ACC112 (cell line): ENCODE results near the gene BCAM.

ENCODE experiments used
- H2AFZ ChIP-seq: fragments of 200-600 bp; sonication (generic); one replicate; pipeline ENCODE4 v1.6.0; 2017; ENCODE audit warnings: antibody characterized with exemption, low read length; ENCODE audit not compliant: unreplicated experiment
- H3K27ac ChIP-seq: fragments of 200-600 bp; sonication (generic); 2 replicates; pipeline ENCODE4 v1.5.1; 2014; ENCODE audit warnings: low read depth, mild to moderate bottlenecking, antibody characterized with exemption, low read length, moderate library complexity
- H3K27me3 ChIP-seq: fragments of 200-600 bp; sonication (generic); 2 replicates; pipeline ENCODE4 v1.6.1; 2014; ENCODE audit warnings: mild to moderate bottlenecking, antibody characterized with exemption, low read length, moderate library complexity, mixed read lengths; ENCODE audit not compliant: insufficient read depth
- H3K36me3 ChIP-seq: fragments of 200-600 bp; sonication (generic); 2 replicates; pipeline ENCODE4 v1.6.1; 2016; ENCODE audit warnings: mild to moderate bottlenecking, antibody characterized with exemption, low read length, moderate library complexity, mixed read lengths; ENCODE audit not compliant: insufficient read depth
- H3K4me1 ChIP-seq: fragments of 200-600 bp; sonication (generic); one replicate; pipeline ENCODE4 v1.6.1; 2016; ENCODE audit warnings: low read length, mixed read lengths; ENCODE audit not compliant: insufficient read depth, unreplicated experiment, control insufficient read depth
- H3K4me3 ChIP-seq: fragments of 200-600 bp; sonication (generic); 2 replicates; pipeline ENCODE4 v1.5.1; 2014; ENCODE audit warnings: mild to moderate bottlenecking, low read depth, low read length
- H3K79me2 ChIP-seq: fragments of 200-600 bp; sonication (generic); one replicate; pipeline ENCODE4 v1.6.0; 2016; ENCODE audit warnings: low read length; ENCODE audit not compliant: control insufficient read depth, unreplicated experiment, insufficient read depth

The BCAM gene

GRCh38 chr19:44810234-44811121 is 1.6 kb downstream of the BCAM start:
- Histone ChIP-seq H3K36me3 (no peaks in the 10 kb centered on the region), H2AFZ (no peak overlapping the region), H3K27me3 (no peaks in the 10 kb centered on the region), H3K4me3 (no peak overlapping the region), H3K79me2 (no peaks in the 10 kb centered on the region), H3K4me1 (peaks cover 8% of the 10 kb centered on the region), H3K27ac (no peak overlapping the region)

DNA sequence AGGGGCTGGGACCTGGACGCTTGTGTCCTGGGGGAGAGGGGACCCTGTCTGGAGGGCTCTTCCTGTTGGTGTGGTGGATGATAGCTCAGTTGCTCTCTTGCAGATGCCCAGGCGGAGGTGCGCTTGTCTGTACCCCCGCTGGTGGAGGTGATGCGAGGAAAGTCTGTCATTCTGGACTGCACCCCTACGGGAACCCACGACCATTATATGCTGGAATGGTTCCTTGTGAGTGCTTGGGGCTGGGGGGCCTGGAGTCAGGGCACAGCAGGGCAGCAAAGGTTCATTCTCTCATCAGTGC is 2.2 kb downstream of the BCAM start:
- Histone ChIP-seq H2AFZ (no peak overlapping the region), H3K4me1 (peaks cover 8% of the 10 kb centered on the region), H3K36me3 (no peaks in the 10 kb centered on the region), H3K4me3 (no peak overlapping the region), H3K79me2 (no peaks in the 10 kb centered on the region), H3K27ac (no peak overlapping the region), H3K27me3 (no peaks in the 10 kb centered on the region)

- H3K36me3 ChIP-seq, result no peaks in the 10 kb centered on the region
- no peaks in the 10 kb centered on the region for H3K27me3 ChIP-seq
- peaks cover 8% of the 10 kb centered on the region for H3K4me1 ChIP-seq
- H3K79me2 ChIP-seq, result no peaks in the 10 kb centered on the region
- no peak overlapping the region for H2AFZ ChIP-seq
- no peak overlapping the region for H3K4me3 ChIP-seq
- no peak overlapping the region for H3K27ac ChIP-seq
Observed at GRCh38 chr19:44812142-44812718, 3.3 kb downstream of the BCAM start.

- H2AFZ ChIP-seq, result no peak overlapping the region
- H3K79me2 ChIP-seq, result no peaks in the 10 kb centered on the region
- no peaks in the 10 kb centered on the region for H3K36me3 ChIP-seq
- no peak overlapping the region for H3K27ac ChIP-seq
- H3K27me3 ChIP-seq, result no peaks in the 10 kb centered on the region
- H3K4me1 ChIP-seq, result peaks cover 4% of the 10 kb centered on the region
- no peak overlapping the region for H3K4me3 ChIP-seq
Observed at GRCh38 chr19:44813070-44813840, 4.4 kb downstream of the BCAM start.

DNA sequence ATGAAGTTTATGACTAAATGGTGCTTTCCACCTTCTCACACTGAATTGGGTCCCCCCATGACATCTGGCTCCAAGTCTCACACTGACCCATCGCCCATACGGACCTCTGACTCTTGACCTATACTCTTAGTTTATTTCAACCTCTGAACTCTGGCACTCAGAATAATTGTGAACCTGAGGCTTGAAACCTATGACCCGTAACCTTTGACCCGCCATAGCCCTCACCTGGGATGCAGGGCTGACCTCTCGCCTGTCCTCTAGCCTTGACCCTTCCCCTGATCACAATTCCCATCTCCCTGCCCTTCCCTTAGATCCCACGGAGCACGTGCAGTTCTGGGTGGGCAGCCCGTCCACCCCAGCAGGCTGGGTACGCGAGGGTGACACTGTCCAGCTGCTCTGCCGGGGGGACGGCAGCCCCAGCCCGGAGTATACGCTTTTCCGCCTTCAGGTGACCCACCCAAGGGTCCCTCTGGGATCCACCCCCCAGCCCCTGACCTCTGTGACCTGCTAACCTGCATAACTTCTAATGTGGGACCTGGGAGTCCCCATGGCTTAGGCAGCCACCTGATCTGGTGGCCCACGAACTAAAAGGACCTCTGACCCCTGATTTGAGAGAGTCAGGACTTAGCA is 5.1 kb downstream of the BCAM start:
- Histone ChIP-seq H2AFZ (no peak overlapping the region), H3K4me1 (no peaks in the 10 kb centered on the region), H3K27ac (no peak overlapping the region), H3K27me3 (no peaks in the 10 kb centered on the region), H3K79me2 (no peaks in the 10 kb centered on the region), H3K36me3 (no peaks in the 10 kb centered on the region), H3K4me3 (no peak overlapping the region)

DNA sequence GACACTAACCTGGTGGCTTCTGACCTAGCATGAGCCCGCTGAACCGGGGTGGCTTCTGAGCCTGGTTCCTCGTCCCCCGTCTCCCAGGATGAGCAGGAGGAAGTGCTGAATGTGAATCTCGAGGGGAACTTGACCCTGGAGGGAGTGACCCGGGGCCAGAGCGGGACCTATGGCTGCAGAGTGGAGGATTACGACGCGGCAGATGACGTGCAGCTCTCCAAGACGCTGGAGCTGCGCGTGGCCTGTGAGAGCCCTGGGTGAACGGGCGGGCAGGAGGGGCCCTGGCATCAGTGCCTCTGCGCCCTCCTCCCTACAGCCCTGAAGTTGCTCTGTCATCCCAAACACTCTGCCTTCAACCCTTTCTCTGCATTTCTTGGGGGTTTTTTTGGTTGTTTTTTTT is 5.6 kb downstream of the BCAM start:
- no peaks in the 10 kb centered on the region for H3K27me3 ChIP-seq
- no peak overlapping the region for H2AFZ ChIP-seq
- no peak overlapping the region for H3K4me3 ChIP-seq
- H3K36me3 ChIP-seq, result no peaks in the 10 kb centered on the region
- no peaks in the 10 kb centered on the region for H3K4me1 ChIP-seq
- H3K79me2 ChIP-seq, result no peaks in the 10 kb centered on the region
- no peak overlapping the region for H3K27ac ChIP-seq

GRCh38 chr19:44816301-44816700 is 7.4 kb downstream of the BCAM start:
- Histone ChIP-seq H2AFZ (no peak overlapping the region), H3K4me3 (no peak overlapping the region), H3K27ac (no peak overlapping the region), H3K79me2 (no peaks in the 10 kb centered on the region), H3K4me1 (no peaks in the 10 kb centered on the region), H3K27me3 (no peaks in the 10 kb centered on the region), H3K36me3 (no peaks in the 10 kb centered on the region)

- H3K4me3 ChIP-seq, result no peak overlapping the region
Observed at GRCh38 chr19:44817725-44818465, 9.0 kb downstream of the BCAM start.

GRCh38 chr19:44818466-44819031 is 9.6 kb downstream of the BCAM start:
- Histone ChIP-seq H3K79me2 (no peaks in the 10 kb centered on the region), H2AFZ (no peak overlapping the region), H3K27ac (no peak overlapping the region), H3K4me1 (no peaks in the 10 kb centered on the region), H3K36me3 (no peaks in the 10 kb centered on the region), H3K4me3 (no peak overlapping the region), H3K27me3 (no peaks in the 10 kb centered on the region)

More at GRCh38 chr19:44817725-44818465, 9.0 kb downstream of the BCAM start:
- no peak overlapping the region for H3K27ac ChIP-seq
- H3K27me3 ChIP-seq, result no peaks in the 10 kb centered on the region
- H3K4me1 ChIP-seq, result no peaks in the 10 kb centered on the region
- H3K36me3 ChIP-seq, result no peaks in the 10 kb centered on the region
- no peak overlapping the region for H2AFZ ChIP-seq
- no peaks in the 10 kb centered on the region for H3K79me2 ChIP-seq
